ENCODE measurements around the gene WNT9A.

Gene WNT9A

DNA sequence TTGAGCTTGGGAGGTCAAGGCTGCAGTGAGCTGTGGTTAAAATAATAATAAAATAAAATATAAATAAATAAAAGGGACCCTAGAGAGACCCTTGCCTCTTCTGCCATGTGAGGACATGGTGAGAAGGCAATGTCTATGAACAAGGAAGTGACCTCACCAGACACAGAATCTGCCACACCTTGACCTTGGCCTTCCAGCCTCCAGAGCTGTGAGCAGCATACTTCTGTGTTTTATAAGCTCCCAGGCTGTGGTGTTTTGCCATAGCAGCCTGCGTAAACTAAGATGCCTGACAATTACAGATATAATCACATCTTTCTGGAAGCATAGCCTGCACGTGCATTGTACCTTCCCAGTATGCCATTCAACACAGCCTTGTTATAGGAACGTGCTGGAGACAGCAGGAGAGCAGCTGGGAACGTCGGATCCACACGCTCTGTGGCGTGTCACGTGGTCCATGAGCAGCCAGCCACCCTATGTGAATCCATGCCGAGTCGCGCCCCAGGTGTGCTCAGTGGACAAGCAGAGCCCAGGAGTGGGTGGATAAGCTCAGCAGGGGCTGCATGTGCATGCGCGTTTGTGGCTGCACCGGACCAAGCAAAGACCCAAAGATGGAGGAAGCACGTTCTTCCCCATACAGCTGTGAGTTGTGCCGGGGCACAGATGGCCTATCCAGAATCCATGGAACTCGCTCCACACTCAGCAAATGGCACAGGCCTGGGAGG is 17.8 kb downstream of the WNT9A start (continued):
- TF ChIP-seq POU6F1 (CRISPR knock-in tag; IDR thresholded peaks at IDR 0.05; ENCODE audit: borderline replicate concordance, low read depth) (no peak), ZC3H10 (CRISPR knock-in tag; IDR thresholded peaks at IDR 0.05) (no peak)

DNA sequence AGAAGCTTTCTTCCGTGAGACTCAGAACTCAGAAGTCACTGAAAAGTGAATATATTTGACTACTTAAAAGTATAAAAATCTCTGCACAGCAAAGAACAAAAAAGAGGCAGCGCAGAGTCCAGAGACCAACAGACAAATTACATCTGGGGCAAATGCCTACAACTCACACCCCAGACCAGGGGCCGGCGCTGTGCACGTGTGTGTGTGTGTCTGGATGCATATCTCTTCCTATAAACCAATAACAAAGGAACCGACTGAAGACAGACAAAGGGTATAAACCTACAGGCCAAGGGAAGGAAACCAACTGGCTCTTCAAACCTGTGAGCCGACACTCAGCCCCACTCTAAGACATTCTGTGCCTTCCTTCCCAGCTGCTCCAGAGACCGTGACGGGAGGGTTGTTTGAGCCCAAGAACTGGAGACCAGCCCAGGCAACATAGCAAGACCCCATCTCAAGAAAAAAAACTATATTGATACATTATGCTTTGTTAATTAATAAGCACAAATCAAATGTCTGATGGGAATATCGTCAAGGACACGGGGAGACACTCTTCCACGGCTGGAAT is 18.8 kb downstream of the WNT9A start:
- TF ChIP-seq OSR1 (CRISPR knock-in tag; IDR thresholded peaks at IDR 0.05) (no peak), TSHZ2 (CRISPR knock-in tag; IDR thresholded peaks at IDR 0.05) (no peak), ZFP30 (CRISPR knock-in tag; IDR thresholded peaks at IDR 0.05) (no peak), ARNTL (CRISPR knock-in tag; IDR thresholded peaks at IDR 0.05; ENCODE audit: borderline replicate concordance, low read depth) (no peak), ISL1 (CRISPR knock-in tag; IDR thresholded peaks at IDR 0.05) (no peak), RARB (CRISPR knock-in tag; IDR thresholded peaks at IDR 0.05) (no peak), TCF4 (CRISPR knock-in tag; IDR thresholded peaks at IDR 0.05; ENCODE audit: borderline replicate concordance) (no peak), BACH2 (CRISPR knock-in tag; IDR thresholded peaks at IDR 0.05; ENCODE audit: borderline replicate concordance) (no peak), SNAI2 (CRISPR knock-in tag; IDR thresholded peaks at IDR 0.05) (no peak), ZFP3 (CRISPR knock-in tag; IDR thresholded peaks at IDR 0.05) (no peak), TOX (CRISPR knock-in tag; IDR thresholded peaks at IDR 0.05; ENCODE audit: borderline replicate concordance) (no peak), ZC3H10 (CRISPR knock-in tag; IDR thresholded peaks at IDR 0.05) (no peak), CSDC2 (CRISPR knock-in tag; IDR thresholded peaks at IDR 0.05) (no peak), ZNF70 (CRISPR knock-in tag; IDR thresholded peaks at IDR 0.05) (no peak), PPARA (CRISPR knock-in tag; IDR thresholded peaks at IDR 0.05; ENCODE audit: borderline replicate concordance) (no peak), GLIS3 (CRISPR knock-in tag; IDR thresholded peaks at IDR 0.05) (no peak)
- TF ChIP-seq, protein P1, sequence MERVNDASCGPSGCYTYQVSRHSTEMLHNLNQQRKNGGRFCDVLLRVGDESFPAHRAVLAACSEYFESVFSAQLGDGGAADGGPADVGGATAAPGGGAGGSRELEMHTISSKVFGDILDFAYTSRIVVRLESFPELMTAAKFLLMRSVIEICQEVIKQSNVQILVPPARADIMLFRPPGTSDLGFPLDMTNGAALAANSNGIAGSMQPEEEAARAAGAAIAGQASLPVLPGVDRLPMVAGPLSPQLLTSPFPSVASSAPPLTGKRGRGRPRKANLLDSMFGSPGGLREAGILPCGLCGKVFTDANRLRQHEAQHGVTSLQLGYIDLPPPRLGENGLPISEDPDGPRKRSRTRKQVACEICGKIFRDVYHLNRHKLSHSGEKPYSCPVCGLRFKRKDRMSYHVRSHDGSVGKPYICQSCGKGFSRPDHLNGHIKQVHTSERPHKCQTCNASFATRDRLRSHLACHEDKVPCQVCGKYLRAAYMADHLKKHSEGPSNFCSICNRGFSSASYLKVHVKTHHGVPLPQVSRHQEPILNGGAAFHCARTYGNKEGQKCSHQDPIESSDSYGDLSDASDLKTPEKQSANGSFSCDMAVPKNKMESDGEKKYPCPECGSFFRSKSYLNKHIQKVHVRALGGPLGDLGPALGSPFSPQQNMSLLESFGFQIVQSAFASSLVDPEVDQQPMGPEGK (CRISPR knock-in tag; IDR thresholded peaks at IDR 0.05; ENCODE audit: borderline replicate concordance), result no peak
- TF ChIP-seq, protein P2, sequence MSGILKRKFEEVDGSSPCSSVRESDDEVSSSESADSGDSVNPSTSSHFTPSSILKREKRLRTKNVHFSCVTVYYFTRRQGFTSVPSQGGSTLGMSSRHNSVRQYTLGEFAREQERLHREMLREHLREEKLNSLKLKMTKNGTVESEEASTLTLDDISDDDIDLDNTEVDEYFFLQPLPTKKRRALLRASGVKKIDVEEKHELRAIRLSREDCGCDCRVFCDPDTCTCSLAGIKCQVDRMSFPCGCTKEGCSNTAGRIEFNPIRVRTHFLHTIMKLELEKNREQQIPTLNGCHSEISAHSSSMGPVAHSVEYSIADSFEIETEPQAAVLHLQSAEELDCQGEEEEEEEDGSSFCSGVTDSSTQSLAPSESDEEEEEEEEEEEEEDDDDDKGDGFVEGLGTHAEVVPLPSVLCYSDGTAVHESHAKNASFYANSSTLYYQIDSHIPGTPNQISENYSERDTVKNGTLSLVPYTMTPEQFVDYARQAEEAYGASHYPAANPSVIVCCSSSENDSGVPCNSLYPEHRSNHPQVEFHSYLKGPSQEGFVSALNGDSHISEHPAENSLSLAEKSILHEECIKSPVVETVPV (CRISPR knock-in tag; IDR thresholded peaks at IDR 0.05), result no peak
- TF ChIP-seq, protein P3, sequence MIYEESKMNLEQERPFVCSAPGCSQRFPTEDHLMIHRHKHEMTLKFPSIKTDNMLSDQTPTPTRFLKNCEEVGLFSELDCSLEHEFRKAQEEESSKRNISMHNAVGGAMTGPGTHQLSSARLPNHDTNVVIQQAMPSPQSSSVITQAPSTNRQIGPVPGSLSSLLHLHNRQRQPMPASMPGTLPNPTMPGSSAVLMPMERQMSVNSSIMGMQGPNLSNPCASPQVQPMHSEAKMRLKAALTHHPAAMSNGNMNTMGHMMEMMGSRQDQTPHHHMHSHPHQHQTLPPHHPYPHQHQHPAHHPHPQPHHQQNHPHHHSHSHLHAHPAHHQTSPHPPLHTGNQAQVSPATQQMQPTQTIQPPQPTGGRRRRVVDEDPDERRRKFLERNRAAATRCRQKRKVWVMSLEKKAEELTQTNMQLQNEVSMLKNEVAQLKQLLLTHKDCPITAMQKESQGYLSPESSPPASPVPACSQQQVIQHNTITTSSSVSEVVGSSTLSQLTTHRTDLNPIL (CRISPR knock-in tag; IDR thresholded peaks at IDR 0.05; ENCODE audit: low read depth), result no peak
- ATAC-seq, result no peak
